HCT116 (cell line): Measurements from ENCODE around the gene MYBPH. TPM values are rescaled to one million over a fixed set of nuclear protein-coding genes. Genes with fewer than 3 reads are reported as not detected.

Experiments
- ATAC-seq: fragments of 200-7000 bp; cut with Tn5 transposase; 2 replicates; pipeline ENCODE4 v1.9.1; 2020; ENCODE audit warnings: mild to moderate bottlenecking, moderate library complexity
- BruUV-seq: library from RNA; stranded (reverse); fragments of 400-500 nt; replicated peaks from 2 replicates; lab custom pipeline; 2021; lab: Mats Ljungman, UMichigan
- CTCF ChIA-PET: fragments of 300-600 bp; sonication (Branson Sonifier 250); formaldehyde crosslinking; loops from one replicate; lab custom pipeline; 2021; ENCODE audit warnings: antibody characterized with exemption; lab: Charles Lee
- POLR2A ChIA-PET: fragments of 300-600, 350-600 bp; sonication (Branson Sonifier 250); formaldehyde crosslinking; loops from one replicate; lab custom pipeline; 2021; ENCODE audit warnings: antibody characterized with exemption; lab: Charles Lee
- RAD21 ChIA-PET, 2 experiments: fragments of 300-600 bp; sonication (Branson Sonifier 250); formaldehyde crosslinking; loops; one replicate each; lab custom pipeline; 2023; ENCODE audit warnings: low total read pairs in 2 of 2; ENCODE audit not compliant: uncharacterized antibody in 2 of 2, unreplicated experiment in 2 of 2, low non-redundant PET in 1 of 2; lab: Charles Lee
- DNase-seq: peaks from one replicate; pipeline ENCODE4 v3.0.0-alpha.2; 2010; ENCODE audit warnings: low read depth, low spot score
- H2AFZ ChIP-seq: fragments of 200-600 bp; shearing (Covaris generic), sonication (generic); 2 replicates; pipeline ENCODE4 v1.6.1; 2017; ENCODE audit warnings: low read depth, mixed run types, mixed read lengths, antibody characterized with exemption, low read length; ENCODE audit not compliant: poor library complexity, severe bottlenecking
- H3K27ac ChIP-seq: 2 replicates; pipeline ENCODE4 v1.5.1; 2012; ENCODE audit warnings: low read depth, low read length
- H3K27me3 ChIP-seq: fragments of 200-600 bp; sonication (generic); 2 replicates; pipeline ENCODE4 v1.6.1; 2016; ENCODE audit warnings: mixed run types, low read length, mixed read lengths; ENCODE audit not compliant: insufficient read depth
- H3K36me3 ChIP-seq, 2 experiments: fragments of 200-500 bp in 1 of 2; fragments of 200-600 bp in 1 of 2; sonication (Bioruptor generic) in 1 of 2; sonication (generic) in 1 of 2; 2 replicates each; pipeline versions ENCODE4 v1.5.1 to v1.6.1; 2014 to 2016; ENCODE audit warnings: low read length in 2 of 2, inconsistent platforms in 1 of 2, mixed read lengths in 1 of 2, mixed run types in 1 of 2; ENCODE audit not compliant: insufficient read depth in 2 of 2, control insufficient read depth in 1 of 2
- H3K4me1 ChIP-seq, 2 experiments: fragments of 200-600 bp in 1 of 2; sonication (generic) in 1 of 2; 2 replicates each; pipeline versions ENCODE4 v1.5.1 to v1.6.1; 2012 to 2017; ENCODE audit warnings: low read length in 2 of 2, inconsistent platforms in 1 of 2, mild to moderate bottlenecking in 1 of 2, mixed read lengths in 1 of 2, mixed run types in 1 of 2, moderate library complexity in 1 of 2; ENCODE audit not compliant: insufficient read depth in 2 of 2, control insufficient read depth in 1 of 2
- H3K4me2 ChIP-seq: fragments of 200-600 bp; sonication (generic); 2 replicates; pipeline ENCODE4 v1.6.1; 2017; ENCODE audit warnings: mixed run types, low read length, mixed read lengths
- H3K4me3 ChIP-seq, 2 experiments: fragments of 200-600 bp in 1 of 2; sonication (generic) in 1 of 2; replicated peaks in 1 of 2; 2 replicates each; pipeline ENCODE4 v1.5.1; 2011 to 2016; ENCODE audit warnings: low read length in 2 of 2, control low read depth in 1 of 2, low read depth in 1 of 2, mild to moderate bottlenecking in 1 of 2, mixed read lengths in 1 of 2, mixed run types in 1 of 2
- H3K79me2 ChIP-seq: fragments of 200-600 bp; sonication (generic); 2 replicates; pipeline ENCODE4 v1.6.1; 2017; ENCODE audit warnings: mild to moderate bottlenecking, mixed run types, low read length, moderate library complexity, mixed read lengths; ENCODE audit not compliant: insufficient read depth
- H3K9ac ChIP-seq: fragments of 200-600 bp; sonication (generic); 2 replicates; pipeline ENCODE4 v1.6.1; 2016; ENCODE audit warnings: low read length, mixed read lengths
- H3K9me2 ChIP-seq: fragments of 200-600 bp; sonication (generic), shearing (Covaris generic); 2 replicates; pipeline ENCODE4 v1.6.1; 2017; ENCODE audit warnings: mixed run types, mild to moderate bottlenecking, moderate library complexity; ENCODE audit not compliant: insufficient read depth
- H3K9me3 ChIP-seq, 2 experiments: fragments of 200-500 bp in 1 of 2; fragments of 200-600 bp in 1 of 2; sonication (Bioruptor generic) in 1 of 2; sonication (generic) in 1 of 2; 2 replicates each; pipeline ENCODE4 v1.6.1; 2014 to 2017; ENCODE audit warnings: low read length in 2 of 2, mixed read lengths in 2 of 2, inconsistent platforms in 1 of 2, low read depth in 1 of 2, mild to moderate bottlenecking in 1 of 2, mixed run types in 1 of 2, moderate library complexity in 1 of 2; ENCODE audit not compliant: control insufficient read depth in 1 of 2, insufficient read depth in 1 of 2
- H4K20me1 ChIP-seq: fragments of 200-600 bp; sonication (generic), shearing (Covaris generic); 2 replicates; pipeline ENCODE4 v1.6.1; 2017; ENCODE audit warnings: mixed run types, mild to moderate bottlenecking, moderate library complexity; ENCODE audit not compliant: insufficient read depth
- CEBPB ChIP-seq: IDR thresholded peaks from 2 replicates; pipeline ENCODE4 v1.6.1; 2012; ENCODE audit warnings: low read depth
- ELF1 ChIP-seq: IDR thresholded peaks from 2 replicates; pipeline ENCODE4 v1.6.1; 2012; ENCODE audit warnings: low read depth, borderline replicate concordance
- EZH2 ChIP-seq: fragments of 200-600 bp; sonication (generic); IDR thresholded peaks from 2 replicates; pipeline ENCODE4 v1.6.1; 2017; ENCODE audit warnings: antibody characterized with exemption, mixed run types
- JUND ChIP-seq: IDR thresholded peaks from 2 replicates; pipeline ENCODE4 v1.6.1; 2012
- POLR2AphosphoS5 ChIP-seq: IDR thresholded peaks from 2 replicates; pipeline ENCODE4 v1.6.1; 2011; ENCODE audit warnings: mild to moderate bottlenecking, low read depth, low read length, moderate library complexity
- SP1 ChIP-seq: IDR thresholded peaks from 2 replicates; pipeline ENCODE4 v1.6.1; 2012; ENCODE audit warnings: low read depth
- TCF7L2 ChIP-seq: IDR thresholded peaks from 2 replicates; pipeline ENCODE4 v1.7.0; 2011; ENCODE audit warnings: borderline replicate concordance, inconsistent platforms; ENCODE audit not compliant: insufficient read depth, insufficient read length; ENCODE audit errors: extremely low read depth
- ZFX ChIP-seq: fragments of 450-650 bp; IDR thresholded peaks from 2 replicates; pipeline ENCODE4 v1.6.1; 2017
- ZNF274 ChIP-seq: fragments of 200-500 bp; sonication (Bioruptor generic); IDR thresholded peaks from 2 replicates; pipeline ENCODE4 v1.6.1; 2014; ENCODE audit warnings: mild to moderate bottlenecking, low read depth, low read length, inconsistent platforms
- intact Hi-C: fragments of 100-400 bp; cut with micrococcal nuclease; formaldehyde crosslinking; loops from 2 replicates; pipeline ENCODE4 v1.10.0; 2022
- total RNA-seq: library from RNA; stranded (reverse); gene quantifications from one replicate; pipeline ENCODE4 v1.2.1, GENCODE V29; 2021; ENCODE audit not compliant: unreplicated experiment

MYBPH gene
- total RNA-seq, 1 experiment from 2014 or later, result 0.22 TPM

DNA sequence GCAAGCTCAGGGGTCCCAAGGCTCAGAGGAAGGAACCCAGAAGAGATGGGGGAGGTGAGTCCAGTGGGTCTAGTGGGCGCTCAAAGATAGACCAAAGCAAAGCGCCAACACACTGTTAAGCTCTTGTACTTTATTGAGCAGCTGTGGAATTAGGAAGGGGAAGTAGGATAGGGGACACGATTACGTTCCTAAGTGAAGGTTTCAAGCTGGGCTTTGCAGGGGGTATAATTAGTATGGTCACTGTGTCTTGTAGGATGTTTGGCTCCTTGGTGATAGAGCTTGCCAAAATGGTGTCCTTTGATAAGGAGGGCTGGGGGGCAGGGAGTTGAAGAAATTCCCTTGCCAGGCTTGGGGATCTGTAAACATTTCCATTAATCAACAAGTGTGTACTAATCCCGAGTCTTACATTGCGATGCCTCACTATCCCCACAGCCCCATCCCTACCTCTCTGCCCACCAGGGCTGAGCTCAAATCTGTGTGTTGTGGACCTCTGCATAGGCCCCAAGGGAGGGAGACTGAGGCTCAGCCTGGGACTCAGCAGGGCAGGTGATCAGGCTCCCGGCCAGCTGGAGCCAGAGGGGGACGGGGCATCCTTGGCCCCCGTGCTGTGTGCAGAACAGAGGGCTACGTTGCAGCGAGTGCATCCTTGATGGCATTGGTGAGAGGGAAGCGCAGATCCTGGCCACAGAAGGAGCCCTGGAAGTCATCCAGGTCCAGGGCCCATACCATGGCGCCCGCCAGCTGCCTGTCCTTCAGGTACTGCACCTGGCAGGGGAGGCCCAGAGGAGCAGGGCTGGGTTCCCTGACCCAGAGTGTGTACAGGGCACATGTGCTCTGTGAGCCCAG is 3.4 kb upstream of the MYBPH start (continued):
- TF ChIP-seq ZFX (no peak), ZNF274 (no peak), EZH2 (no peak), CEBPB (no peak)

GRCh38 chr1:203178083-203178482 is 2.5 kb upstream of the MYBPH start:
- Histone ChIP-seq H3K4me1 (peaks cover 26 to 70% of the 10 kb centered on the region in 2 experiments), H3K79me2 (no peaks in the 10 kb centered on the region), H4K20me1 (no peaks in the 10 kb centered on the region), H2AFZ (no peak overlapping the region), H3K27ac (peak overlapping the region; percentile 50), H3K4me3 (peak overlapping the region; percentile 6 to 37; a peak in 3 of 4 replicates), H3K36me3 (no peaks in the 10 kb centered on the region), H3K9me3 (no peaks in the 10 kb centered on the region), H3K9me2 (no peaks in the 10 kb centered on the region), H3K9ac (peak overlapping the region; percentile 36), H3K4me2 (peak overlapping the region; percentile 84), H3K27me3 (no peaks in the 10 kb centered on the region)
- intact Hi-C loops, result no loop called here
- no peak for TF ChIP-seq ZNF274
- TF ChIP-seq JUND, result peak; percentile 52; the same call in 1 of the 2 replicates
- 0 out of 2 replicates have a peak, but pooled peaks have one; percentile 24 for TF ChIP-seq POLR2AphosphoS5
- TF ChIP-seq CEBPB, result no peak
- TF ChIP-seq TCF7L2, result peak; percentile 93
- TF ChIP-seq SP1, result peak; percentile 66
- TF ChIP-seq ELF1, result no peak
- RAD21 ChIA-PET, result interaction anchor here in 1 of 2 experiments (1.2 kb wide), 1 partner anchor 38 kb away, joined by 5 read pairs; no protein-coding TSS in a partner anchor
- DNase-seq (peak; percentile 76), ATAC-seq (peak; percentile 81)
- POLR2A ChIA-PET, result no interaction called here
- no TSS peak for BruUV-seq
- CTCF ChIA-PET, result interaction anchor here (1.5 kb wide), 1 partner anchor 50 kb away, joined by 4 read pairs; the partner anchor contains the start of gene ADORA1
